AG04450 (cell line): ENCODE measurements around the gene MBD5. TPM values are rescaled to one million over a fixed set of nuclear protein-coding genes. Genes with fewer than 3 reads are reported as not detected.

Experiments
- CTCF ChIA-PET: fragments of 300-600, 350-600 bp; formaldehyde crosslinking; extraction: SDS; loops from one replicate; lab custom pipeline; 2022; ENCODE audit warnings: antibody characterized with exemption, inconsistent platforms; lab: Charles Lee
- POLR2A ChIA-PET: fragments of 350-600 bp; formaldehyde crosslinking; extraction: SDS; loops from one replicate; lab custom pipeline; 2021; ENCODE audit warnings: antibody characterized with exemption, inconsistent platforms; lab: Yijun Ruan, JAX
- DNase-seq: peaks from one replicate; pipeline ENCODE4 v3.0.0-alpha.2; 2011; ENCODE audit warnings: low read depth, low spot score
- H3K27ac ChIP-seq: one replicate; pipeline ENCODE4 v1.5.1; 2012; ENCODE audit warnings: low read depth, low read length, control low read depth
- H3K27me3 ChIP-seq: one replicate; pipeline ENCODE4 v1.6.0; 2012; ENCODE audit warnings: low read length; ENCODE audit not compliant: control insufficient read depth, insufficient read depth
- H3K4me3 ChIP-seq: 2 replicates; pipeline ENCODE4 v1.5.1; 2011; ENCODE audit warnings: mild to moderate bottlenecking, low read depth, low read length, control low read depth
- H3K9me3 ChIP-seq: 2 replicates; pipeline ENCODE4 v1.5.1; 2012; ENCODE audit warnings: low read length; ENCODE audit not compliant: control insufficient read depth, insufficient read depth
- polyA plus RNA-seq: library from polyadenylated mRNA; depleted of rRNA; stranded (reverse); fragments of >200 nt; gene quantifications from 2 replicates; pipeline ENCODE4 v1.2.3, GENCODE V29; 2011
- TF ChIP-seq, protein P1 (sequence below): IDR thresholded peaks from 2 replicates; pipeline ENCODE4 v1.5.1; 2011; ENCODE audit warnings: low read depth, low read length, control low read depth, inconsistent platforms

The MBD5 gene
- polyA plus RNA-seq, 1 experiment: 40.4 TPM

DNA sequence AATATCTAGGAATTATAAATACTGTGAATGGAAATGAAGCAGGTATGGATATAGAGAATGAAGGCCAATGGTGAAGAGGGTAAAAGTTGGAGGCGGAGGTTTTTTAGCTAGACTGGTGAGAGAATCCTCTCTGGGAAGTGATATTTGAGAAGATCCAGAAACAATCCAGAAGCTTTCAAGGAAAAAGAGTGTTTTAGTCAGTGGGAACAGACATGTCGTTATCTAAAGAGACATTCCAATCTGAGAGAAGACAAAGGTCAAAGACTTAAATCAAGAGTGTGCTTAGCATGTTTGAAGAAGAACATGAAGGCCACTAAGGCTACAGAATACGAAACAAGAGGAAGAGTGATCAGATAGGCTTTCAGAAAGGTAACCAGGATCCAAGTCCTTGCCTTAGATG lies 211.0 kb downstream of the MBD5 start:
- TF ChIP-seq, protein P1, sequence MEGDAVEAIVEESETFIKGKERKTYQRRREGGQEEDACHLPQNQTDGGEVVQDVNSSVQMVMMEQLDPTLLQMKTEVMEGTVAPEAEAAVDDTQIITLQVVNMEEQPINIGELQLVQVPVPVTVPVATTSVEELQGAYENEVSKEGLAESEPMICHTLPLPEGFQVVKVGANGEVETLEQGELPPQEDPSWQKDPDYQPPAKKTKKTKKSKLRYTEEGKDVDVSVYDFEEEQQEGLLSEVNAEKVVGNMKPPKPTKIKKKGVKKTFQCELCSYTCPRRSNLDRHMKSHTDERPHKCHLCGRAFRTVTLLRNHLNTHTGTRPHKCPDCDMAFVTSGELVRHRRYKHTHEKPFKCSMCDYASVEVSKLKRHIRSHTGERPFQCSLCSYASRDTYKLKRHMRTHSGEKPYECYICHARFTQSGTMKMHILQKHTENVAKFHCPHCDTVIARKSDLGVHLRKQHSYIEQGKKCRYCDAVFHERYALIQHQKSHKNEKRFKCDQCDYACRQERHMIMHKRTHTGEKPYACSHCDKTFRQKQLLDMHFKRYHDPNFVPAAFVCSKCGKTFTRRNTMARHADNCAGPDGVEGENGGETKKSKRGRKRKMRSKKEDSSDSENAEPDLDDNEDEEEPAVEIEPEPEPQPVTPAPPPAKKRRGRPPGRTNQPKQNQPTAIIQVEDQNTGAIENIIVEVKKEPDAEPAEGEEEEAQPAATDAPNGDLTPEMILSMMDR: no peak
- no peak overlapping the region for H3K4me3 ChIP-seq
- CTCF ChIA-PET: no interaction called here
- no peak for DNase-seq
- no peak overlapping the region for H3K27ac ChIP-seq
- peaks cover 4% of the 10 kb centered on the region; the same call in 1 of the 2 replicates for H3K9me3 ChIP-seq
- POLR2A ChIA-PET: no interaction called here
- no peaks in the 10 kb centered on the region for H3K27me3 ChIP-seq

- no peaks in the 10 kb centered on the region for H3K27me3 ChIP-seq
- H3K9me3 ChIP-seq: peaks cover 8% of the 10 kb centered on the region; the same call in 1 of the 2 replicates
- ChIA-PET POLR2A (interaction anchor here (0.9 kb wide), 1 partner anchor 16 kb away, joined by 3 read pairs; no protein-coding TSS in a partner anchor), CTCF (no interaction called here)
- no peak overlapping the region for H3K4me3 ChIP-seq
- DNase-seq: no peak
- H3K27ac ChIP-seq: no peak overlapping the region
- TF ChIP-seq, protein P1: no peak
Measured at GRCh38 chr2:148234143-148234542, 213.3 kb downstream of the MBD5 start.

DNA sequence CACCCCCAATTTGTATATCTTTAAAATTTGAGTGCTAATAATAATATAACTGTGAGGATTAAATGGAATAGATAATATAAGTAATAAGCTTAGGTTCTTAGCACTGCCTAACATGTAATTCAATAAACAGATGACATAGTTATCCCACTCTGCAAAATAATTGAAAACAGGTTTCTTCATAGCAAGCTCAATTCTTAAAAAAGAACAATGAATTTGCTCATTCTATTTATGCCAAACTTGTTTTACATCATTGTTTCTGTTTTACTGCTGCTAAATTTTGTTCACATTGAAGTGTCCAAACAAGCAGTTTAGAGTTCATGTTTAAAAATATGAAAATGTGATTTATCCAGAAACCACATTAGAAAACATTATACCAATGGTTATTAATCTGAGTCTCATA lies 217.0 kb downstream of the MBD5 start:
- Histone ChIP-seq H3K27ac (no peak overlapping the region), H3K4me3 (no peak overlapping the region), H3K9me3 (peaks cover 8% of the 10 kb centered on the region; the same call in 1 of the 2 replicates), H3K27me3 (no peaks in the 10 kb centered on the region)
- ChIA-PET POLR2A (no interaction called here), CTCF (interaction anchor here (0.5 to 1.4 kb wide), 2 partner anchors 16 to 37 kb away, joined by 3 to 5 read pairs; no protein-coding TSS in a partner anchor)
- TF ChIP-seq, protein P1: no peak
- no peak for DNase-seq

DNA sequence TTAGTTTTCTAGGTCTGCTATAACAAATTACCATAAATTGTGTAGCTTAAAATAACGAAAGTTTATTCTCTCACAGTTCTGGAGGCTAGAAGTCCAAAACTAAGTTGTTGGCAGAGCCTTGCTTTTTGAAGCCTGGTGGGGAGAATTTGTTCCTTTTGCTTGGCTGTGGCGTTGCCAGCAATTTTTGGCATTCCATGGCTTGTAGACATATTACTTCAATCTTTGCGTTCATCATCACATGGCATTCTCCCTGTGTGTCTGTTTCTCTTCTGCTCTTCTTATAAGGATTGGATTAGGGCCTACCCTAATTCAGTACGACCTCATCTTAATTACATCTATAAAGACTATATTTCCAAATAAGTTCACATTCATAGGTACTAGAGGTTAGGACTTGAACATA lies 217.7 kb downstream of the MBD5 start:
- POLR2A ChIA-PET: no interaction called here
- Histone ChIP-seq H3K4me3 (no peak overlapping the region), H3K9me3 (peaks cover 8% of the 10 kb centered on the region; the same call in 1 of the 2 replicates), H3K27me3 (no peaks in the 10 kb centered on the region), H3K27ac (no peak overlapping the region)
- TF ChIP-seq, protein P1: no peak
- CTCF ChIA-PET: interaction anchor here (0.5 to 1.4 kb wide), 2 partner anchors 17 to 36 kb away, joined by 3 to 5 read pairs; no protein-coding TSS in a partner anchor
- DNase-seq: no peak

DNA sequence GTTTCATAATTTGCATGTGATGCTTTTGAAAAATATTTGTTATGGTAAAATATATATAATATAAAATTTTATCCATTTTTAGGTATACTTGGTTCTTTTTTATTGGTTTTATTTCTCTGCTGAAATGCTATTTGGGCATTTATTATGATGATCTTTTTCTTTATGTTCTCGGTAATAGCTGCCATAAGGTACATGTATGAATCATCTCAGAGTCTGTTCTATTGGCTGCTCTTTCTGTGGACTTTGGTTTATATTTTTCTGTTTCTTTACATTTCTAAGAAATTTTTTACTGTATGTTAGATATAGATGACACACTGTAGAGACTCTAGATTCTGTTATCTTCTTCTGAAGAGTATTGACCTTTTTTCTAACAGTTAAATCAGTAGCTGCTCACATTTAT lies 219.9 kb downstream of the MBD5 start:
- DNase-seq: no peak
- ChIA-PET POLR2A (no interaction called here), CTCF (no interaction called here)
- Histone ChIP-seq H3K4me3 (no peak overlapping the region), H3K9me3 (peaks cover 5% of the 10 kb centered on the region; the same call in 1 of the 2 replicates), H3K27me3 (no peaks in the 10 kb centered on the region), H3K27ac (no peak overlapping the region)
- TF ChIP-seq, protein P1: no peak
